WTC11 (cell line): ENCODE measurements around the gene CLRN3. TPM values are rescaled to one million over a fixed set of nuclear protein-coding genes. Genes with fewer than 3 reads are reported as not detected.

ENCODE experiments used
- ATAC-seq: fragments of 200-7000 bp; cut with Tn5 transposase; 2 replicates; pipeline ENCODE4 v1.10.0; 2021; ENCODE audit warnings: mild to moderate bottlenecking, moderate library complexity
- CTCF ChIA-PET: fragments of 300-600 bp; sonication (Branson Sonifier 250); formaldehyde crosslinking; loops from one replicate; lab custom pipeline; 2021; ENCODE audit warnings: antibody characterized with exemption; lab: Charles Lee
- POLR2A ChIA-PET: fragments of 350-600 bp; sonication (Branson Sonifier 250); formaldehyde crosslinking; loops from one replicate; lab custom pipeline; 2021; ENCODE audit warnings: antibody characterized with exemption; lab: Charles Lee
- DNase-seq: peaks from one replicate; pipeline ENCODE4 v3.0.0; 2021; ENCODE audit warnings: low spot score
- H3K27ac Mint-ChIP-seq: 2 replicates; pipeline ENCODE4 v1.8.0; 2021; ENCODE audit warnings: mixed read lengths
- H3K27me3 Mint-ChIP-seq: 2 replicates; pipeline ENCODE4 v1.8.0; 2021; ENCODE audit warnings: low read depth, mild to moderate bottlenecking, moderate library complexity, mixed read lengths
- H3K36me3 Mint-ChIP-seq: 2 replicates; pipeline ENCODE4 v1.8.0; 2021; ENCODE audit warnings: mixed read lengths
- H3K4me1 Mint-ChIP-seq: 2 replicates; pipeline ENCODE4 v1.8.0; 2022; ENCODE audit warnings: mixed read lengths
- H3K4me3 Mint-ChIP-seq: 2 replicates; pipeline ENCODE4 v1.8.0; 2021; ENCODE audit warnings: mild to moderate bottlenecking, moderate library complexity, mixed read lengths
- H3K9me3 Mint-ChIP-seq: 2 replicates; pipeline ENCODE4 v1.8.0; 2021; ENCODE audit warnings: mixed read lengths
- AFF4 ChIP-seq: sonication (generic); formaldehyde crosslinking; IDR thresholded peaks from 2 replicates; pipeline ENCODE4 v1.8.1; 2023; ENCODE audit warnings: mild to moderate bottlenecking, missing genetic modification reagents, borderline replicate concordance
- CDX4 ChIP-seq: fragments of 250-450 bp; sonication (Bioruptor Pico); IDR thresholded peaks from 2 replicates; pipeline ENCODE4 v1.9.0; 2021; ENCODE audit warnings: moderate library complexity, mild to moderate bottlenecking, inconsistent platforms, borderline replicate concordance
- ELF4 ChIP-seq: sonication (generic); formaldehyde crosslinking; IDR thresholded peaks from 2 replicates; pipeline ENCODE4 v1.8.1; 2022; ENCODE audit warnings: low read depth, mild to moderate bottlenecking, moderate library complexity, missing genetic modification reagents
- EMX1 ChIP-seq: fragments of 250-450 bp; sonication (Bioruptor Pico); IDR thresholded peaks from 2 replicates; pipeline ENCODE4 v1.8.0; 2021; ENCODE audit warnings: mild to moderate bottlenecking
- ETV6 ChIP-seq: sonication (generic); formaldehyde crosslinking; IDR thresholded peaks from 2 replicates; pipeline ENCODE4 v1.8.1; 2022; ENCODE audit warnings: mild to moderate bottlenecking, missing genetic modification reagents
- FOXP1 ChIP-seq: sonication (generic); formaldehyde crosslinking; IDR thresholded peaks from 2 replicates; pipeline ENCODE4 v1.8.0; 2022; ENCODE audit warnings: missing genetic modification reagents, mild to moderate bottlenecking, moderate library complexity, borderline replicate concordance
- GRHL2 ChIP-seq: fragments of 250-450 bp; sonication (Bioruptor Pico); IDR thresholded peaks from 2 replicates; pipeline ENCODE4 v1.8.0; 2022; ENCODE audit warnings: mild to moderate bottlenecking, moderate library complexity; ENCODE audit not compliant: insufficient replicate concordance, severe bottlenecking
- GTF2I ChIP-seq: fragments of 250-450 bp; sonication (Bioruptor Pico); conservative IDR thresholded peaks from 2 replicates; pipeline ENCODE4 v1.4.0; 2021; ENCODE audit warnings: mild to moderate bottlenecking
- HMGA2 ChIP-seq: fragments of 250-450 bp; sonication (Bioruptor Pico); IDR thresholded peaks from 2 replicates; pipeline ENCODE4 v1.4.0; 2021; ENCODE audit warnings: mild to moderate bottlenecking, moderate library complexity
- IRF2 ChIP-seq: sonication (generic); formaldehyde crosslinking; IDR thresholded peaks from 2 replicates; pipeline ENCODE4 v1.8.0; 2022; ENCODE audit warnings: low read depth, missing genetic modification reagents, borderline replicate concordance
- KAT7 ChIP-seq: sonication (generic); formaldehyde crosslinking; IDR thresholded peaks from 2 replicates; pipeline ENCODE4 v1.8.1; 2023; ENCODE audit warnings: missing genetic modification reagents, mild to moderate bottlenecking, borderline replicate concordance
- MAX ChIP-seq: sonication (generic); formaldehyde crosslinking; IDR thresholded peaks from 2 replicates; pipeline ENCODE4 v1.8.0; 2022; ENCODE audit warnings: mild to moderate bottlenecking, missing genetic modification reagents
- NFATC4 ChIP-seq: fragments of 250-450 bp; sonication (Bioruptor Pico); IDR thresholded peaks from 2 replicates; pipeline ENCODE4 v1.9.0; 2021; ENCODE audit warnings: mild to moderate bottlenecking
- NFE2L1 ChIP-seq: sonication (generic); formaldehyde crosslinking; IDR thresholded peaks from 2 replicates; pipeline ENCODE4 v1.8.1; 2023; ENCODE audit warnings: missing genetic modification reagents
- PRRX2 ChIP-seq: fragments of 250-450 bp; sonication (Bioruptor Pico); IDR thresholded peaks from 2 replicates; pipeline ENCODE4 v1.8.0; 2021; ENCODE audit warnings: mild to moderate bottlenecking
- SMAD3 ChIP-seq: sonication (generic); formaldehyde crosslinking; IDR thresholded peaks from 2 replicates; pipeline ENCODE4 v1.8.0; 2022; ENCODE audit warnings: missing genetic modification reagents, mild to moderate bottlenecking, borderline replicate concordance
- TEAD1 ChIP-seq: sonication (generic); formaldehyde crosslinking; IDR thresholded peaks from 2 replicates; pipeline ENCODE4 v1.8.0; 2022; ENCODE audit warnings: mild to moderate bottlenecking, missing genetic modification reagents
- ZNF138 ChIP-seq: sonication (generic); formaldehyde crosslinking; conservative IDR thresholded peaks from 2 replicates; pipeline ENCODE4 v1.8.1; 2022; ENCODE audit warnings: mild to moderate bottlenecking, moderate library complexity, missing genetic modification reagents
- ZNF232 ChIP-seq: sonication (generic); formaldehyde crosslinking; IDR thresholded peaks from 2 replicates; pipeline ENCODE4 v1.8.0; 2022; ENCODE audit warnings: mild to moderate bottlenecking, missing genetic modification reagents
- ZNF263 ChIP-seq: sonication (generic); formaldehyde crosslinking; IDR thresholded peaks from 2 replicates; pipeline ENCODE4 v1.8.1; 2022; ENCODE audit warnings: low read depth, mild to moderate bottlenecking, moderate library complexity, missing genetic modification reagents
- ZNF317 ChIP-seq: sonication (generic); formaldehyde crosslinking; IDR thresholded peaks from 2 replicates; pipeline ENCODE4 v1.8.1; 2023; ENCODE audit warnings: low read depth, mild to moderate bottlenecking, moderate library complexity, missing genetic modification reagents, borderline replicate concordance
- ZNF416 ChIP-seq: fragments of 250-450 bp; sonication (Bioruptor Pico); IDR thresholded peaks from 2 replicates; pipeline ENCODE4 v1.9.0; 2021; ENCODE audit warnings: mild to moderate bottlenecking, inconsistent platforms
- ZNF425 ChIP-seq: fragments of 250-450 bp; sonication (Bioruptor Pico); conservative IDR thresholded peaks from 2 replicates; pipeline ENCODE4 v1.9.0; 2021; ENCODE audit warnings: mild to moderate bottlenecking
- total RNA-seq: library from RNA; stranded (reverse); gene quantifications from 3 replicates; pipeline ENCODE4 v1.2.3, GENCODE V29; 2021
- TF ChIP-seq, protein P1 (sequence below): sonication (generic); formaldehyde crosslinking; IDR thresholded peaks from 2 replicates; pipeline ENCODE4 v1.8.1; 2023; ENCODE audit warnings: mild to moderate bottlenecking, missing genetic modification reagents, moderate library complexity
- TF ChIP-seq, protein P2 (sequence below): sonication (generic); formaldehyde crosslinking; IDR thresholded peaks from 2 replicates; pipeline ENCODE4 v1.8.0; 2023; ENCODE audit warnings: missing genetic modification reagents
- TF ChIP-seq, protein P3 (sequence below): sonication (generic); formaldehyde crosslinking; IDR thresholded peaks from 2 replicates; pipeline ENCODE4 v1.8.1; 2022; ENCODE audit warnings: low read depth, missing genetic modification reagents, borderline replicate concordance

The CLRN3 gene
- total RNA-seq, 1 experiment from 2014 or later: not detected

DNA sequence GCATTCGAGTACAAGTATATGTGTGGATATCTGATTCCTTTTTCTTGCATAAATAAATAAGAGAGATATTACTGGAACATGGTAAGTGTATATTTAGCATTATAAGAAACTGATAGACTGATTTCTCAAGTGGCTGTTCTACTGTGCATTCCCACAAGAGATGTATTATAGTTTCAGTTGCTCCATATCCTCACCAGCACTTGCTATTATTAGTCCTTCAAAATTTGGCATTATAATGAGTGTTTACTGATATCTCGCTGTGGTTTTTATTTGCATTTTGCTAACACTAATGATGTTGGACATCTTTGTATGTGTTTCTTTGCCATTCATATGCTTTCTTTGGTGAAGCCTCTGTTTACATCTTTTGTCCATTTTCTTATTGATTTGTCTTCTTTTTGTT lies 4.4 kb upstream of the CLRN3 start:
- ChIA-PET POLR2A (no interaction called here), CTCF (no interaction called here)
- no peaks in the 10 kb centered on the region for H3K36me3 Mint-ChIP-seq
- peaks cover 11% of the 10 kb centered on the region for H3K9me3 Mint-ChIP-seq
- no peak overlapping the region for H3K4me3 Mint-ChIP-seq
- no peak for TF ChIP-seq ETV6 (CRISPR knock-in tag)
- TF ChIP-seq, protein P1, sequence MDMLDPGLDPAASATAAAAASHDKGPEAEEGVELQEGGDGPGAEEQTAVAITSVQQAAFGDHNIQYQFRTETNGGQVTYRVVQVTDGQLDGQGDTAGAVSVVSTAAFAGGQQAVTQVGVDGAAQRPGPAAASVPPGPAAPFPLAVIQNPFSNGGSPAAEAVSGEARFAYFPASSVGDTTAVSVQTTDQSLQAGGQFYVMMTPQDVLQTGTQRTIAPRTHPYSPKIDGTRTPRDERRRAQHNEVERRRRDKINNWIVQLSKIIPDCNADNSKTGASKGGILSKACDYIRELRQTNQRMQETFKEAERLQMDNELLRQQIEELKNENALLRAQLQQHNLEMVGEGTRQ: no peak
- TF ChIP-seq GTF2I (CRISPR knock-in tag): no peak
- TF ChIP-seq AFF4 (CRISPR knock-in tag): no peak
- TF ChIP-seq ZNF232: no peak
- TF ChIP-seq ZNF317 (CRISPR knock-in tag): no peak
- no peak for TF ChIP-seq MAX
- no peak for TF ChIP-seq HMGA2
- no peak for TF ChIP-seq IRF2 (CRISPR knock-in tag)
- no peak for TF ChIP-seq GRHL2 (CRISPR knock-in tag)
- no peak for TF ChIP-seq ZNF416 (CRISPR knock-in tag)
- no peak for TF ChIP-seq CDX4 (CRISPR knock-in tag)
- no peak for ATAC-seq
- DNase-seq: no peak
- no peak overlapping the region for H3K27ac Mint-ChIP-seq
- no peaks in the 10 kb centered on the region for H3K4me1 Mint-ChIP-seq
- no peaks in the 10 kb centered on the region for H3K27me3 Mint-ChIP-seq

GRCh38 chr10:127896590-127896989 lies 3.8 kb upstream of the CLRN3 start:
- Mint-ChIP-seq H3K4me1 (no peaks in the 10 kb centered on the region), H3K9me3 (peaks cover 11% of the 10 kb centered on the region), H3K36me3 (no peaks in the 10 kb centered on the region), H3K27ac (no peak overlapping the region), H3K4me3 (no peak overlapping the region), H3K27me3 (no peaks in the 10 kb centered on the region)
- POLR2A ChIA-PET: no interaction called here
- ATAC-seq: no peak
- DNase-seq: no peak
- TF ChIP-seq ZNF138 (no peak), EMX1 (no peak), NFE2L1 (CRISPR knock-in tag) (no peak), TEAD1 (CRISPR knock-in tag) (no peak), SMAD3 (CRISPR knock-in tag) (no peak), MAX (no peak), NFATC4 (no peak), FOXP1 (CRISPR knock-in tag) (no peak), ZNF425 (CRISPR knock-in tag) (no peak), ZNF263 (CRISPR knock-in tag) (no peak), PRRX2 (no peak), KAT7 (CRISPR knock-in tag) (no peak), ELF4 (CRISPR knock-in tag) (no peak)
- TF ChIP-seq, protein P2, sequence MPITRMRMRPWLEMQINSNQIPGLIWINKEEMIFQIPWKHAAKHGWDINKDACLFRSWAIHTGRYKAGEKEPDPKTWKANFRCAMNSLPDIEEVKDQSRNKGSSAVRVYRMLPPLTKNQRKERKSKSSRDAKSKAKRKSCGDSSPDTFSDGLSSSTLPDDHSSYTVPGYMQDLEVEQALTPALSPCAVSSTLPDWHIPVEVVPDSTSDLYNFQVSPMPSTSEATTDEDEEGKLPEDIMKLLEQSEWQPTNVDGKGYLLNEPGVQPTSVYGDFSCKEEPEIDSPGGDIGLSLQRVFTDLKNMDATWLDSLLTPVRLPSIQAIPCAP (CRISPR knock-in tag): no peak
- TF ChIP-seq, protein P1: no peak
- TF ChIP-seq, protein P3, sequence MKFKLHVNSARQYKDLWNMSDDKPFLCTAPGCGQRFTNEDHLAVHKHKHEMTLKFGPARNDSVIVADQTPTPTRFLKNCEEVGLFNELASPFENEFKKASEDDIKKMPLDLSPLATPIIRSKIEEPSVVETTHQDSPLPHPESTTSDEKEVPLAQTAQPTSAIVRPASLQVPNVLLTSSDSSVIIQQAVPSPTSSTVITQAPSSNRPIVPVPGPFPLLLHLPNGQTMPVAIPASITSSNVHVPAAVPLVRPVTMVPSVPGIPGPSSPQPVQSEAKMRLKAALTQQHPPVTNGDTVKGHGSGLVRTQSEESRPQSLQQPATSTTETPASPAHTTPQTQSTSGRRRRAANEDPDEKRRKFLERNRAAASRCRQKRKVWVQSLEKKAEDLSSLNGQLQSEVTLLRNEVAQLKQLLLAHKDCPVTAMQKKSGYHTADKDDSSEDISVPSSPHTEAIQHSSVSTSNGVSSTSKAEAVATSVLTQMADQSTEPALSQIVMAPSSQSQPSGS: no peak
- CTCF ChIA-PET: no interaction called here
